Breast epithelium (tissue), 4 donors: ENCODE results near the gene SPATA19. TPM values are rescaled to one million over a fixed set of nuclear protein-coding genes. Genes with fewer than 3 reads are reported as not detected.

Experiments used
- DNase-seq, 2 donors: peaks; one replicate each; pipeline ENCODE4 v3.0.0-alpha.2; 2019; ENCODE audit warnings: low spot score in 2 of 2
- H3K27ac ChIP-seq, 2 donors: fragments of 200-600 bp; sonication (generic) in 1 of 2; one replicate each; pipeline ENCODE4 v1.5.1; 2016 to 2019; ENCODE audit warnings: mild to moderate bottlenecking in 1 of 2
- H3K27me3 ChIP-seq, 2 donors: fragments of 200-600 bp; sonication (generic) in 1 of 2; one replicate each; pipeline versions ENCODE4 v1.5.1 to v1.6.0; 2017 to 2019; ENCODE audit warnings: control low read depth in 1 of 2, mild to moderate bottlenecking in 1 of 2
- H3K36me3 ChIP-seq: fragments of 200-600 bp; one replicate; pipeline ENCODE4 v1.5.1; 2019
- H3K4me1 ChIP-seq, 2 donors: fragments of 200-600 bp; sonication (generic); one replicate each; pipeline ENCODE4 v1.5.1; 2016 to 2019; ENCODE audit warnings: control low read depth in 1 of 2
- H3K4me3 ChIP-seq, 3 donors: fragments of 200-600 bp; sonication (generic); 1 replicate in 2 of 3; 2 replicates in 1 of 3; pipeline ENCODE4 v1.5.1; 2016 to 2019; ENCODE audit warnings: mild to moderate bottlenecking in 3 of 3, moderate library complexity in 2 of 3
- H3K9me3 ChIP-seq, 2 donors: fragments of 200-600 bp; sonication (generic) in 1 of 2; one replicate each; pipeline ENCODE4 v1.5.1; 2016 to 2019; ENCODE audit warnings: control low read depth in 1 of 2
- CTCF ChIP-seq, 3 donors: fragments of 450-650 bp; IDR thresholded peaks; one replicate each; pipeline ENCODE4 v1.5.1; 2016 to 2017; ENCODE audit warnings: antibody characterized with exemption in 3 of 3, mild to moderate bottlenecking in 3 of 3, moderate library complexity in 3 of 3
- POLR2A ChIP-seq: fragments of 450-650 bp; IDR thresholded peaks from one replicate; pipeline ENCODE4 v1.6.1; 2016; ENCODE audit warnings: antibody characterized with exemption, mild to moderate bottlenecking, moderate library complexity
- POLR2AphosphoS5 ChIP-seq, 3 donors: sonication (generic); formaldehyde crosslinking; IDR thresholded peaks; one replicate each; pipeline ENCODE4 v1.6.1; 2017; ENCODE audit warnings: antibody characterized with exemption in 3 of 3
- intact Hi-C: fragments of 100-400 bp; cut with DNase I; formaldehyde crosslinking; loops from one replicate; pipeline ENCODE4 v1.15.1; 2023; ENCODE audit warnings: low total_unique reads
- total RNA-seq, 3 donors: library from RNA; depleted of rRNA; stranded (reverse); fragments of >200 nt; gene quantifications; one replicate each; pipeline ENCODE4 v1.1.0, GENCODE V29; 2016

The SPATA19 gene
- total RNA-seq, 3 donors from 2014 or later, result not detected

- TF ChIP-seq POLR2A, result no peak
- no peak for TF ChIP-seq POLR2AphosphoS5 (IDR thresholded peaks at IDR 0.05)
- TF ChIP-seq CTCF (IDR thresholded peaks at IDR 0.05), result no peak
- Histone ChIP-seq H3K4me3 (no peak overlapping the region), H3K27me3 (peaks cover 0 to 32% of the 10 kb centered on the region in 2 donors), H3K9me3 (peaks cover 0 to under 1% of the 10 kb centered on the region in 2 donors), H3K36me3 (no peaks in the 10 kb centered on the region), H3K4me1 (no peaks in the 10 kb centered on the region), H3K27ac (no peak overlapping the region)
- intact Hi-C loops, result no loop called here
- peak in 1 of 2 donors; percentile 12 for DNase-seq
Observed at GRCh38 chr11:133832096-133832990, 13.0 kb downstream of the SPATA19 start.

- TF ChIP-seq CTCF (IDR thresholded peaks at IDR 0.05) (no peak), POLR2A (no peak), POLR2AphosphoS5 (IDR thresholded peaks at IDR 0.05) (no peak)
- Histone ChIP-seq H3K27ac (no peak overlapping the region), H3K27me3 (peaks cover 0 to 28% of the 10 kb centered on the region in 2 donors), H3K4me1 (no peaks in the 10 kb centered on the region), H3K4me3 (no peak overlapping the region), H3K9me3 (no peaks in the 10 kb centered on the region), H3K36me3 (no peaks in the 10 kb centered on the region)
- peak in 1 of 2 donors; percentile 7 for DNase-seq
- intact Hi-C loops, result no loop called here
Observed at GRCh38 chr11:133830931-133831907, 14.1 kb downstream of the SPATA19 start.

- Histone ChIP-seq H3K4me1 (no peaks in the 10 kb centered on the region), H3K27me3 (peaks cover 0 to 24% of the 10 kb centered on the region in 2 donors), H3K36me3 (no peaks in the 10 kb centered on the region), H3K27ac (no peak overlapping the region), H3K9me3 (no peaks in the 10 kb centered on the region), H3K4me3 (no peak overlapping the region)
- DNase-seq, result peak in 1 of 2 donors; percentile 5
- intact Hi-C loops, result no loop called here
- TF ChIP-seq CTCF (IDR thresholded peaks at IDR 0.05) (no peak), POLR2AphosphoS5 (IDR thresholded peaks at IDR 0.05) (no peak), POLR2A (no peak)
Observed at GRCh38 chr11:133829566-133829965, 15.7 kb downstream of the SPATA19 start.

- H3K27me3 ChIP-seq, result peaks cover 0 to 24% of the 10 kb centered on the region in 2 donors
- H3K27ac ChIP-seq, result no peak overlapping the region
- peak in 1 of 2 donors; percentile 1 for DNase-seq
- H3K4me1 ChIP-seq, result no peaks in the 10 kb centered on the region
- TF ChIP-seq POLR2A (no peak), POLR2AphosphoS5 (IDR thresholded peaks at IDR 0.05) (no peak), CTCF (IDR thresholded peaks at IDR 0.05) (no peak)
- H3K4me3 ChIP-seq, result no peak overlapping the region
- no peaks in the 10 kb centered on the region for H3K9me3 ChIP-seq
- H3K36me3 ChIP-seq, result no peaks in the 10 kb centered on the region
- intact Hi-C loops, result no loop called here
Observed at GRCh38 chr11:133828871-133829270, 16.4 kb downstream of the SPATA19 start.
